H9 (cell line): ENCODE results near the gene RAB2B. TPM values are rescaled to one million over a fixed set of nuclear protein-coding genes. Genes with fewer than 3 reads are reported as not detected.

Experiments
- DNase-seq: peaks from one replicate; pipeline ENCODE4 v3.0.0-alpha.2; 2017
- H2AFZ ChIP-seq: one replicate; pipeline ENCODE4 v1.6.1; 2013; ENCODE audit warnings: mild to moderate bottlenecking, low read length, control low read depth, moderate library complexity
- H2AK5ac ChIP-seq: 2 replicates; pipeline ENCODE4 v1.6.1; 2013; ENCODE audit warnings: low read length, control low read depth, mixed read lengths; ENCODE audit not compliant: insufficient read length
- H2BK120ac ChIP-seq: one replicate; pipeline ENCODE4 v1.6.1; 2013; ENCODE audit warnings: low read depth, mild to moderate bottlenecking, low read length, control low read depth, inconsistent platforms; ENCODE audit not compliant: poor library complexity, severe bottlenecking
- H2BK12ac ChIP-seq: 2 replicates; pipeline ENCODE4 v1.6.1; 2013; ENCODE audit warnings: low read length, control low read depth, mixed read lengths, low read depth; ENCODE audit not compliant: insufficient read length
- H2BK15ac ChIP-seq: 2 replicates; pipeline ENCODE4 v1.6.1; 2013; ENCODE audit warnings: low read depth, low read length, control low read depth
- H2BK20ac ChIP-seq: one replicate; pipeline ENCODE4 v1.6.1; 2013; ENCODE audit warnings: low read depth, mild to moderate bottlenecking, low read length, control low read depth, inconsistent platforms; ENCODE audit not compliant: poor library complexity, severe bottlenecking
- H2BK5ac ChIP-seq: 2 replicates; pipeline ENCODE4 v1.6.1; 2013; ENCODE audit warnings: low read length, control low read depth, mixed read lengths; ENCODE audit not compliant: insufficient read length
- H3K14ac ChIP-seq: 2 replicates; pipeline ENCODE4 v1.6.1; 2013; ENCODE audit warnings: low read length, control low read depth; ENCODE audit not compliant: insufficient read depth
- H3K18ac ChIP-seq: 2 replicates; pipeline ENCODE4 v1.6.1; 2013; ENCODE audit warnings: low read depth, mild to moderate bottlenecking, mixed read lengths, low read length, control low read depth; ENCODE audit not compliant: insufficient read length
- H3K23ac ChIP-seq: 2 replicates; pipeline ENCODE4 v1.6.1; 2013; ENCODE audit warnings: low read length, control low read depth, mixed read lengths, low read depth; ENCODE audit not compliant: insufficient read length
- H3K23me2 ChIP-seq: 2 replicates; pipeline ENCODE4 v1.6.1; 2013; ENCODE audit warnings: low read depth, mild to moderate bottlenecking, mixed read lengths, low read length, control low read depth; ENCODE audit not compliant: insufficient read length, poor library complexity, severe bottlenecking
- H3K27ac ChIP-seq: 2 replicates; pipeline ENCODE4 v1.5.1; 2013; ENCODE audit warnings: low read length, control low read depth, mixed read lengths, low read depth; ENCODE audit not compliant: insufficient read length
- H3K27me3 ChIP-seq: 2 replicates; pipeline ENCODE4 v1.6.1; 2013; ENCODE audit warnings: low read length, control low read depth, inconsistent platforms; ENCODE audit not compliant: insufficient read depth
- H3K4ac ChIP-seq: 2 replicates; pipeline ENCODE4 v1.6.1; 2013; ENCODE audit warnings: low read depth, mild to moderate bottlenecking, control low read depth, inconsistent platforms, low read length, moderate library complexity
- H3K4me1 ChIP-seq: 2 replicates; pipeline ENCODE4 v1.6.1; 2013; ENCODE audit warnings: low read length, control low read depth, inconsistent platforms; ENCODE audit not compliant: insufficient read depth
- H3K4me2 ChIP-seq: 2 replicates; pipeline ENCODE4 v1.6.1; 2013; ENCODE audit warnings: low read length, control low read depth, mixed read lengths; ENCODE audit not compliant: insufficient read length, insufficient read depth
- H3K56ac ChIP-seq: 2 replicates; pipeline ENCODE4 v1.6.1; 2013; ENCODE audit warnings: low read depth, mild to moderate bottlenecking, mixed read lengths, low read length, control low read depth; ENCODE audit not compliant: insufficient read length
- H3K79me1 ChIP-seq: 2 replicates; pipeline ENCODE4 v1.6.1; 2013; ENCODE audit warnings: low read depth, mild to moderate bottlenecking, moderate library complexity, low read length, control low read depth, inconsistent platforms; ENCODE audit not compliant: insufficient read depth, poor library complexity, severe bottlenecking
- H3K79me2 ChIP-seq: 2 replicates; pipeline ENCODE4 v1.6.1; 2013; ENCODE audit warnings: low read length, control low read depth, inconsistent platforms; ENCODE audit not compliant: insufficient read depth
- H3K9ac ChIP-seq: 2 replicates; pipeline ENCODE4 v1.6.1; 2013; ENCODE audit warnings: low read length, control low read depth, mixed read lengths; ENCODE audit not compliant: insufficient read length; ENCODE audit errors: extremely low read depth
- H3K9me3 ChIP-seq: one replicate; pipeline ENCODE4 v1.6.1; 2013; ENCODE audit warnings: low read depth, low read length, inconsistent platforms; ENCODE audit not compliant: control insufficient read depth
- H3T11ph ChIP-seq: one replicate; pipeline ENCODE4 v1.6.1; 2013; ENCODE audit warnings: mild to moderate bottlenecking, low read length, control low read depth, inconsistent platforms
- H4K20me1 ChIP-seq: one replicate; pipeline ENCODE4 v1.6.1; 2013; ENCODE audit not compliant: control insufficient read depth, insufficient read length, insufficient read depth
- H4K5ac ChIP-seq: 2 replicates; pipeline ENCODE4 v1.6.1; 2013; ENCODE audit warnings: low read depth, mild to moderate bottlenecking, mixed read lengths, low read length, control low read depth; ENCODE audit not compliant: insufficient read length
- H4K8ac ChIP-seq: replicated peaks from 2 replicates; pipeline ENCODE4 v1.6.1; 2013; ENCODE audit warnings: low read length, control low read depth, mixed read lengths, low read depth; ENCODE audit not compliant: insufficient read length
- H4K91ac ChIP-seq: 2 replicates; pipeline ENCODE4 v1.6.1; 2013; ENCODE audit warnings: low read depth, mild to moderate bottlenecking, moderate library complexity, mixed read lengths, low read length, control low read depth; ENCODE audit not compliant: insufficient read length
- H3K27ac Mint-ChIP-seq, 3 experiments: 2 replicates in 2 of 3; 3 replicates in 1 of 3; pipeline ENCODE4 v1.8.0; 2020 to 2021; ENCODE audit warnings: mixed read lengths in 3 of 3, mild to moderate bottlenecking in 1 of 3, moderate library complexity in 1 of 3
- H3K27me3 Mint-ChIP-seq: 2 replicates; pipeline ENCODE4 v1.8.0; 2021; ENCODE audit warnings: low read depth, mild to moderate bottlenecking, moderate library complexity, mixed read lengths
- H3K36me3 Mint-ChIP-seq, 3 experiments: 2 replicates in 2 of 3; 3 replicates in 1 of 3; pipeline ENCODE4 v1.8.0; 2020 to 2021; ENCODE audit warnings: low read depth in 3 of 3, mixed read lengths in 3 of 3; ENCODE audit not compliant: insufficient read depth in 1 of 3
- H3K4me1 Mint-ChIP-seq, 2 experiments: 2 replicates each; pipeline ENCODE4 v1.8.0; 2020; ENCODE audit warnings: mixed read lengths in 2 of 2
- H3K4me3 Mint-ChIP-seq, 2 experiments: 2 replicates in 1 of 2; 3 replicates in 1 of 2; pipeline ENCODE4 v1.8.0; 2020 to 2021; ENCODE audit warnings: mild to moderate bottlenecking in 2 of 2, mixed read lengths in 2 of 2, moderate library complexity in 1 of 2
- H3K9me3 Mint-ChIP-seq, 2 experiments: 2 replicates in 1 of 2; 3 replicates in 1 of 2; pipeline ENCODE4 v1.8.0; 2020; ENCODE audit warnings: mild to moderate bottlenecking in 2 of 2, mixed read lengths in 2 of 2, moderate library complexity in 1 of 2
- WGBS: extraction: QIAGEN DNeasy Blood & Tissue Kit; methylation state at CpG from one replicate; pipeline ENCODE4 v1.1.7; 2013; ENCODE audit warnings: missing lambda C conversion rate, low lambda C conversion rate, mixed read lengths; ENCODE audit not compliant: insufficient read length; ENCODE audit errors: extremely low coverage; 5-methylcytosine and 5-hydroxymethylcytosine counted together
- total RNA-seq: library from RNA; stranded (reverse); gene quantifications from 2 replicates; pipeline ENCODE4 v1.2.1, GENCODE V29; 2021
- TF ChIP-seq, protein P1 (sequence below): fragments of 200-600 bp; sonication (generic); conservative IDR thresholded peaks from 3 replicates; pipeline ENCODE4 v1.8.0; 2021; ENCODE audit warnings: antibody characterized with exemption, mild to moderate bottlenecking

RAB2B gene
- total RNA-seq, 1 experiment from 2014 or later, result 27.9 TPM

DNA sequence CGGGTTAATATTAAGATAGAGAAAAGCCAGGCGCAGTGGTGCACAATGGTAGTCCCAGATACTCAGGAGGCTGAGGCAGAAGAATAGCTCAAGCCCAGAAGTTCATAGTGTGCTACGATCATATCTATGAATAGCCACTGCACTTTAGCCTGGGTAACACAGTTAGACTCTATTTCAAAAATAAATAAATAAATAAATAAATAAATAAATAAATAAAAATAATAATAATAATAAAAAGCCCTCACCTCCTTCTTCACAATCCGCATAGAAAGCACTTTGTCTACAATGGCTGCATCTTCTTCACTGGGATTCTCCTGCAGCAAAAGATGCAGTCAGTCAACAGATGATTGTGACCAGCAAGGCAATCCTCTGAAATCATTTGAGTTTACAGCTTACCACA lies 61.4 kb downstream of the RAB2B start:
- peaks cover 35 to 92% (median 78%) of the 10 kb centered on the region in 3 experiments; a peak in 6 of 7 replicates for H3K36me3 Mint-ChIP-seq

More for the DNA sequence above, 61.4 kb downstream of the RAB2B start:
- Histone ChIP-seq H2BK5ac (no peak overlapping the region), H2BK12ac (no peak overlapping the region), H3K14ac (no peak overlapping the region), H2BK15ac (no peak overlapping the region), H2AFZ (no peak overlapping the region), H3K23me2 (no peaks in the 10 kb centered on the region), H2BK20ac (no peak overlapping the region), H2BK120ac (no peak overlapping the region), H4K8ac (no peak overlapping the region), H4K91ac (no peak overlapping the region), H3K27me3 (no peaks in the 10 kb centered on the region), H3K27ac (no peak overlapping the region), H4K20me1 (no peaks in the 10 kb centered on the region), H3K18ac (no peak overlapping the region), H3K23ac (no peak overlapping the region), H2AK5ac (no peak overlapping the region), H3T11ph (no peak overlapping the region), H3K9ac (no peak overlapping the region), H3K4me2 (no peak overlapping the region), H3K9me3 (no peaks in the 10 kb centered on the region), H4K5ac (no peak overlapping the region), H3K4me1 (no peaks in the 10 kb centered on the region), H3K56ac (no peak overlapping the region), H3K79me2 (no peaks in the 10 kb centered on the region), H3K4ac (no peak overlapping the region), H3K79me1 (peaks cover 6% of the 10 kb centered on the region)
- no CpG with 5 or more reads among the region's 4 CpGs for WGBS
- TF ChIP-seq, protein P1, sequence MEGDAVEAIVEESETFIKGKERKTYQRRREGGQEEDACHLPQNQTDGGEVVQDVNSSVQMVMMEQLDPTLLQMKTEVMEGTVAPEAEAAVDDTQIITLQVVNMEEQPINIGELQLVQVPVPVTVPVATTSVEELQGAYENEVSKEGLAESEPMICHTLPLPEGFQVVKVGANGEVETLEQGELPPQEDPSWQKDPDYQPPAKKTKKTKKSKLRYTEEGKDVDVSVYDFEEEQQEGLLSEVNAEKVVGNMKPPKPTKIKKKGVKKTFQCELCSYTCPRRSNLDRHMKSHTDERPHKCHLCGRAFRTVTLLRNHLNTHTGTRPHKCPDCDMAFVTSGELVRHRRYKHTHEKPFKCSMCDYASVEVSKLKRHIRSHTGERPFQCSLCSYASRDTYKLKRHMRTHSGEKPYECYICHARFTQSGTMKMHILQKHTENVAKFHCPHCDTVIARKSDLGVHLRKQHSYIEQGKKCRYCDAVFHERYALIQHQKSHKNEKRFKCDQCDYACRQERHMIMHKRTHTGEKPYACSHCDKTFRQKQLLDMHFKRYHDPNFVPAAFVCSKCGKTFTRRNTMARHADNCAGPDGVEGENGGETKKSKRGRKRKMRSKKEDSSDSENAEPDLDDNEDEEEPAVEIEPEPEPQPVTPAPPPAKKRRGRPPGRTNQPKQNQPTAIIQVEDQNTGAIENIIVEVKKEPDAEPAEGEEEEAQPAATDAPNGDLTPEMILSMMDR, result no peak
- H3K9me3 Mint-ChIP-seq, result no peaks in the 10 kb centered on the region
- H3K4me1 Mint-ChIP-seq, result no peaks in the 10 kb centered on the region
- H3K4me3 Mint-ChIP-seq, result no peak overlapping the region
- DNase-seq, result no peak
- H3K27me3 Mint-ChIP-seq, result no peaks in the 10 kb centered on the region
- no peak overlapping the region for H3K27ac Mint-ChIP-seq
